ENCODE data around the gene RUSC2.
"Not testable (repeated sequence)": the region's sequence is repeated elsewhere in the genome, so short reads cannot be mapped to it uniquely, and the experiment has no call there.

RUSC2 gene

GRCh38 chr9:35495984-35496383 lies 6.1 kb downstream of the RUSC2 start:
- DNase-seq (ENCODE audit: low read depth), result no peak
- no peak overlapping the region for H3K4me3 ChIP-seq (ENCODE audit: low read length)
- no peak for TF ChIP-seq CTCF (conservative IDR thresholded peaks at IDR 0.05; ENCODE audit: low read length)

GRCh38 chr9:35498245-35498644 lies 8.3 kb downstream of the RUSC2 start:
- peak; percentile 65 for DNase-seq (ENCODE audit: low read depth)
- H3K4me3 ChIP-seq (ENCODE audit: low read length), result not testable (repeated sequence)

GRCh38 chr9:35499029-35499700 lies 9.3 kb downstream of the RUSC2 start:
- H3K4me3 ChIP-seq (ENCODE audit: low read length), result no peak overlapping the region
- DNase-seq (ENCODE audit: low read depth), result no peak
- TF ChIP-seq CTCF (conservative IDR thresholded peaks at IDR 0.05; ENCODE audit: low read length), result no peak

GRCh38 chr9:35499701-35500030 lies 9.8 kb downstream of the RUSC2 start:
- H3K4me3 ChIP-seq (ENCODE audit: low read length), result no peak overlapping the region
- no peak for DNase-seq (ENCODE audit: low read depth)
- no peak for TF ChIP-seq CTCF (conservative IDR thresholded peaks at IDR 0.05; ENCODE audit: low read length)

GRCh38 chr9:35500130-35500748 lies 10.3 kb downstream of the RUSC2 start:
- H3K4me3 ChIP-seq (ENCODE audit: low read length), result no peak overlapping the region
- no peak for DNase-seq (ENCODE audit: low read depth)
- TF ChIP-seq CTCF (conservative IDR thresholded peaks at IDR 0.05; ENCODE audit: low read length), result no peak

- no peak for DNase-seq (ENCODE audit: low read depth)
- no peak overlapping the region for H3K4me3 ChIP-seq (ENCODE audit: low read length)
- no peak for TF ChIP-seq CTCF (conservative IDR thresholded peaks at IDR 0.05; ENCODE audit: low read length)
Measured at GRCh38 chr9:35501946-35502345, 12.0 kb downstream of the RUSC2 start.

GRCh38 chr9:35506359-35506758 lies 16.4 kb downstream of the RUSC2 start:
- H3K4me3 ChIP-seq (ENCODE audit: low read length), result no peak overlapping the region
- no peak for TF ChIP-seq CTCF (conservative IDR thresholded peaks at IDR 0.05; ENCODE audit: low read length)
- no peak for DNase-seq (ENCODE audit: low read depth)

Data from AG10803 (cell line).